Measurements from ENCODE around the gene DDX54.

Gene DDX54

DNA sequence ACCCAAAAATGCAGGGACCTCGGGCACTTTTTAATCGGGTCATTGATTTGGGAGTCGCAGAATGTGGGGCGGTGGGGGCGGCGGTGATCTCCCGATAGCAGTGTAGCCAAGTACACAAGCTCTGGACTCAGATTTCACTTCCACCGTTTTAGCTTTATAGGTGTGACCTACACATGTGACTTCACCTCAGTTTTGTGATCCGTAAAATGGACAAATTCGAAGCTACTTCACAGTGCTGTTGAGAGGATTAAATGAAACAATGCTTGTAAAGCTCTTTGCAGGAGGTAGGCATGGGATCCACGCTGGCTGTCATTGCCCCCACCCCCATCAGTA, 721 bp upstream of the DDX54 start:
- DNase-seq (ENCODE audit: low read depth), result no peak
- peak overlapping the region; percentile 88 for H3K4me3 ChIP-seq (ENCODE audit: low read depth, low read length)
- TF ChIP-seq, protein P1, sequence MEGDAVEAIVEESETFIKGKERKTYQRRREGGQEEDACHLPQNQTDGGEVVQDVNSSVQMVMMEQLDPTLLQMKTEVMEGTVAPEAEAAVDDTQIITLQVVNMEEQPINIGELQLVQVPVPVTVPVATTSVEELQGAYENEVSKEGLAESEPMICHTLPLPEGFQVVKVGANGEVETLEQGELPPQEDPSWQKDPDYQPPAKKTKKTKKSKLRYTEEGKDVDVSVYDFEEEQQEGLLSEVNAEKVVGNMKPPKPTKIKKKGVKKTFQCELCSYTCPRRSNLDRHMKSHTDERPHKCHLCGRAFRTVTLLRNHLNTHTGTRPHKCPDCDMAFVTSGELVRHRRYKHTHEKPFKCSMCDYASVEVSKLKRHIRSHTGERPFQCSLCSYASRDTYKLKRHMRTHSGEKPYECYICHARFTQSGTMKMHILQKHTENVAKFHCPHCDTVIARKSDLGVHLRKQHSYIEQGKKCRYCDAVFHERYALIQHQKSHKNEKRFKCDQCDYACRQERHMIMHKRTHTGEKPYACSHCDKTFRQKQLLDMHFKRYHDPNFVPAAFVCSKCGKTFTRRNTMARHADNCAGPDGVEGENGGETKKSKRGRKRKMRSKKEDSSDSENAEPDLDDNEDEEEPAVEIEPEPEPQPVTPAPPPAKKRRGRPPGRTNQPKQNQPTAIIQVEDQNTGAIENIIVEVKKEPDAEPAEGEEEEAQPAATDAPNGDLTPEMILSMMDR (IDR thresholded peaks at IDR 0.05; ENCODE audit: control insufficient read depth, extremely low read depth, insufficient read depth), result no peak

- peak; percentile 57 for DNase-seq (ENCODE audit: low read depth)
- H3K4me3 ChIP-seq (ENCODE audit: low read depth, low read length), result peak overlapping the region; percentile 88
- TF ChIP-seq, protein P1 (IDR thresholded peaks at IDR 0.05; ENCODE audit: control insufficient read depth, extremely low read depth, insufficient read depth), result no peak
Measured at GRCh38 chr12:113184900-113185179, 438 bp downstream of the DDX54 start.

DNA sequence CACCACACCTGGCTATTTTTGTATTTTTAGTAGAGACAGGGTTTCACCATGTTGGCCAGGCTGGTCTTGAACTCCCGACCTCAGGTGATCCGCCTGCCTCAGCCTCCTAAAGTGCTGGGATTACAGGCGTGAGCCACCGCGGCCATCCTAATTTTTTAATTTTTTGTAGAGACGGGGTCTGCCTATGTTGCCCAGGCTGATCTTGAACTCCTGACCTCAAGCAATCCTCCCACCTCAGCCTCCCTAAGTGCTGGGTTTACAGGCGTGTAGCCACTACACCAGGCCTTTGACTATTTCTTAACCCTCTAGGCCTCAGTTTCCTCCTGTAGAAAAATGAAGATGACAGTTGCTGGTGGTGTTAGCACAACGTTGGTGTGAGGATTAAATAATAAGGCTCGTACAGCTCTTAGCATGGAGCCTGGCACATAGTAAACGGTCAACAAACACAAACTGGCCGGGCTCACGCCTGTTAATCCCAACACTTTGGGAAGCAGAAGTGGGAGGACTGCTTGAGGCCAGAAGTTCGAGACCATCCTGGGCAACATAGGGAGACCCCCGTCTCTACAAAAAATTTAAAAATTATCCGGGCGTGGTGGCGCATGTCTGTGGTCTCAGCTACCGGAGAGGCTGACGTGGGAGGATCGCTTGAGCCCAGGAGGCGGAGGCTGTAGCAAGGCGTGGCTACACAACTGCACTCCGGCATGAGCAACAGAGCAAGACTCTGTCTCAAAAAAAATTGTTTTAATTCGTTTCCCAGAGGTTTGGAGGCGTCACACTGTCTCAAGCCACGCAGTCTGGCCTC, 979 bp downstream of the DDX54 start:
- H3K4me3 ChIP-seq (ENCODE audit: low read depth, low read length), result peak overlapping the region; percentile 88
- TF ChIP-seq, protein P1 (IDR thresholded peaks at IDR 0.05; ENCODE audit: control insufficient read depth, extremely low read depth, insufficient read depth), result no peak
- no peak for DNase-seq (ENCODE audit: low read depth)

DNA sequence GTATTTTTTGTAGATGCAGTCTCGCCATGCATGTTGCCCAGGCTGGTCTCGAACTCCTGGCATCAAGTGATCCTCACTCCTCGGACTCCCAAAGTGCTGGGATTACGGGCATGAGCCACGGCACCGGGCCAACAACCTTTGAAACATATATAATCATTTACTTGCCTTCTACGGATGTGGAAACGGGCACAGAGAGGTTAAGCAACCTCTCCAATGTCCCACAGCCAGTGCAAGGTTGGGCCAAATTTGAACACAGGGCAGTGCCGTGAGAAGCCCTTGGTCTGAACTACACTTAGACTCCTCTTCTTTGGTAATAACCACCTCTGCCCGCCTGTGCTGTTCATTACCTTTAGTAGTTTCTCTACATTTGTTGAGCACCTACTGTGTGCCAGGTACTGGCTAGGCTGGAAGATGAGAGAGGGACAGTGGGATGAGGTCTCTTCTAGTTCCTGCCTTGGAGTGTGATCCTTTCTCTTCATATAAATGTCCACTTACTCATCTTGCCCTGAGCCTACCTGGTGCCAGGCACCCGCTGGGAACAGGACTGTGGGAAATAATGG, 2.2 kb downstream of the DDX54 start:
- DNase-seq (ENCODE audit: low read depth), result no peak
- TF ChIP-seq, protein P1 (IDR thresholded peaks at IDR 0.05; ENCODE audit: control insufficient read depth, extremely low read depth, insufficient read depth), result no peak
- H3K4me3 ChIP-seq (ENCODE audit: low read depth, low read length), result no peak overlapping the region

GRCh38 chr12:113181975-113182374, 3.3 kb downstream of the DDX54 start:
- H3K4me3 ChIP-seq (ENCODE audit: low read depth, low read length), result no peak overlapping the region
- TF ChIP-seq, protein P1 (IDR thresholded peaks at IDR 0.05; ENCODE audit: control insufficient read depth, extremely low read depth, insufficient read depth), result no peak
- no peak for DNase-seq (ENCODE audit: low read depth)

DNA sequence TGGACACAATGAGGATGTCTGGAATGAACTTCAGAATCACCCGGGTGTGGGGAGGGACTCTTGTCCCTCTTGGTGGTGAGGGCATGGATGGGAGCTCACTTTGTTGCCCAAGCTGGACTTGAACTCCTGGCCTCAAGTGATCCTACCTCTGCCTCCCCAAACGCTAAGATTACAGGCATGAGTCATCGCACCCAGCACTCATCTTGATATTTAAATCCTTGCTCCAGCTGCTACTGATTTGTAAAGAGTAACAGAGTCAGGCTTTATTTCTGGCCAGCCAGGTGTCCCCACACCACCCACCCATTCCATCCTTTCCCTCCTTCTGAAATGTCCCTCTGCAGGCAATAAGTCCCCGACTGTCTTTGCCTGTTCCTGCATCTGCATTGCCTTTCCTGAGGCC, 4.9 kb downstream of the DDX54 start:
- DNase-seq (ENCODE audit: low read depth), result no peak
- no peak overlapping the region for H3K4me3 ChIP-seq (ENCODE audit: low read depth, low read length)
- TF ChIP-seq, protein P1 (IDR thresholded peaks at IDR 0.05; ENCODE audit: control insufficient read depth, extremely low read depth, insufficient read depth), result no peak

GRCh38 chr12:113179023-113179422, 6.3 kb downstream of the DDX54 start:
- DNase-seq (ENCODE audit: low read depth), result no peak
- TF ChIP-seq, protein P1 (IDR thresholded peaks at IDR 0.05; ENCODE audit: control insufficient read depth, extremely low read depth, insufficient read depth), result no peak
- no peak overlapping the region for H3K4me3 ChIP-seq (ENCODE audit: low read depth, low read length)

All from LNCaP clone FGC (cell line).